Nephron progenitor cell (in vitro differentiated cells): ENCODE results near the gene GPR3.
A peak's percentile ranks its signal among the peaks of the same experiment; 100 is the strongest.

Experiments used
- DNase-seq: peaks from one replicate; pipeline ENCODE4 v3.0.0; 2021
- H3K27ac Mint-ChIP-seq: 2 replicates; pipeline ENCODE4 v1.8.0; 2021; ENCODE audit warnings: mild to moderate bottlenecking, moderate library complexity, mixed read lengths
- H3K27me3 Mint-ChIP-seq: 2 replicates; pipeline ENCODE4 v1.8.0; 2021; ENCODE audit warnings: mild to moderate bottlenecking, low read depth, mixed read lengths; ENCODE audit not compliant: poor library complexity
- H3K36me3 Mint-ChIP-seq: 2 replicates; pipeline ENCODE4 v1.8.0; 2021; ENCODE audit warnings: low read depth, mixed read lengths
- H3K4me1 Mint-ChIP-seq: 2 replicates; pipeline ENCODE4 v1.8.0; 2021; ENCODE audit warnings: mixed read lengths
- H3K4me3 Mint-ChIP-seq: 2 replicates; pipeline ENCODE4 v1.8.0; 2021; ENCODE audit warnings: mild to moderate bottlenecking, moderate library complexity, mixed read lengths
- H3K9me3 Mint-ChIP-seq: 2 replicates; pipeline ENCODE4 v1.8.0; 2021; ENCODE audit warnings: mild to moderate bottlenecking, moderate library complexity, mixed read lengths
- TF ChIP-seq, protein P1 (sequence below): fragments of 200-600 bp; sonication (generic); IDR thresholded peaks from 2 replicates; pipeline ENCODE4 v1.5.0; 2021; ENCODE audit warnings: antibody characterized with exemption

The GPR3 gene

DNA sequence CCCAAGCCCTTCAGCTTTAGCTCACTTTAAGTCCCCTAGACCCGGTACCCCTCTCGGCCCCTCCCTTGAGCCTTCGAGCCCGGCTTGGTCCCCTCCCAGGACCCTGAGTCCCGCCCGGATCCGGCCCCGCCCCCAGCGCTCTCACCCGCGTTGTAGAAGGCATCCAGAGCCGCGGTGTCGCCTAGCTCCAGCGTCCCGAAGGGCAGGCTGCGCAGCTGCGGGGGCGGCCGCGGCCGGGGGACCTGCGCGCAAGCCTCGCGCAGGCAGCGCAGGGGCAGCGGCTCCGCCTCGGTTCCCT, 26.4 kb upstream of the GPR3 start:
- Mint-ChIP-seq H3K4me3 (peak overlapping the region; percentile 86), H3K4me1 (peaks cover 56% of the 10 kb centered on the region), H3K9me3 (no peaks in the 10 kb centered on the region), H3K36me3 (no peaks in the 10 kb centered on the region), H3K27me3 (peaks cover 10% of the 10 kb centered on the region), H3K27ac (peak overlapping the region; percentile 66)
- DNase-seq, result peak; percentile 93
- TF ChIP-seq, protein P1, sequence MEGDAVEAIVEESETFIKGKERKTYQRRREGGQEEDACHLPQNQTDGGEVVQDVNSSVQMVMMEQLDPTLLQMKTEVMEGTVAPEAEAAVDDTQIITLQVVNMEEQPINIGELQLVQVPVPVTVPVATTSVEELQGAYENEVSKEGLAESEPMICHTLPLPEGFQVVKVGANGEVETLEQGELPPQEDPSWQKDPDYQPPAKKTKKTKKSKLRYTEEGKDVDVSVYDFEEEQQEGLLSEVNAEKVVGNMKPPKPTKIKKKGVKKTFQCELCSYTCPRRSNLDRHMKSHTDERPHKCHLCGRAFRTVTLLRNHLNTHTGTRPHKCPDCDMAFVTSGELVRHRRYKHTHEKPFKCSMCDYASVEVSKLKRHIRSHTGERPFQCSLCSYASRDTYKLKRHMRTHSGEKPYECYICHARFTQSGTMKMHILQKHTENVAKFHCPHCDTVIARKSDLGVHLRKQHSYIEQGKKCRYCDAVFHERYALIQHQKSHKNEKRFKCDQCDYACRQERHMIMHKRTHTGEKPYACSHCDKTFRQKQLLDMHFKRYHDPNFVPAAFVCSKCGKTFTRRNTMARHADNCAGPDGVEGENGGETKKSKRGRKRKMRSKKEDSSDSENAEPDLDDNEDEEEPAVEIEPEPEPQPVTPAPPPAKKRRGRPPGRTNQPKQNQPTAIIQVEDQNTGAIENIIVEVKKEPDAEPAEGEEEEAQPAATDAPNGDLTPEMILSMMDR, result no peak

GRCh38 chr1:27366411-27367159, 25.8 kb upstream of the GPR3 start, which contains the start of gene MAP3K6:
TSS of gene MAP3K6 (minus strand) at chr1:27366961. CDS start at chr1:27366597, 364 bp downstream.
- Mint-ChIP-seq H3K4me1 (peaks cover 54% of the 10 kb centered on the region), H3K27me3 (peaks cover 6% of the 10 kb centered on the region), H3K9me3 (no peaks in the 10 kb centered on the region), H3K36me3 (no peaks in the 10 kb centered on the region), H3K27ac (peak within 1 kb of the TSS; percentile 66), H3K4me3 (peak within 1 kb of the TSS; percentile 86)
- peak; percentile 71 for DNase-seq
- TF ChIP-seq, protein P1, result no peak

- H3K36me3 Mint-ChIP-seq, result no peaks in the 10 kb centered on the region
- DNase-seq, result no peak
- peaks cover 9% of the 10 kb centered on the region for H3K27me3 Mint-ChIP-seq
- peaks cover 54% of the 10 kb centered on the region for H3K4me1 Mint-ChIP-seq
- H3K4me3 Mint-ChIP-seq, result peak overlapping the region; percentile 83
- no peak overlapping the region for H3K27ac Mint-ChIP-seq
- H3K9me3 Mint-ChIP-seq, result no peaks in the 10 kb centered on the region
- TF ChIP-seq, protein P1, result no peak
Measured at GRCh38 chr1:27367160-27367650, 25.2 kb upstream of the GPR3 start.

GRCh38 chr1:27368869-27369582, 23.4 kb upstream of the GPR3 start:
- TF ChIP-seq, protein P1, result no peak

GRCh38 chr1:27372022-27372807, 20.2 kb upstream of the GPR3 start:
- no peaks in the 10 kb centered on the region for H3K36me3 Mint-ChIP-seq
- peaks cover 13% of the 10 kb centered on the region for H3K27me3 Mint-ChIP-seq
- H3K27ac Mint-ChIP-seq, result no peak overlapping the region
- H3K4me1 Mint-ChIP-seq, result peaks cover 21% of the 10 kb centered on the region
- no peaks in the 10 kb centered on the region for H3K9me3 Mint-ChIP-seq
- no peak overlapping the region for H3K4me3 Mint-ChIP-seq
- TF ChIP-seq, protein P1, result no peak
- DNase-seq, result no peak

More at GRCh38 chr1:27368869-27369582, 23.4 kb upstream of the GPR3 start:
- no peaks in the 10 kb centered on the region for H3K9me3 Mint-ChIP-seq
- peaks cover 43% of the 10 kb centered on the region for H3K4me1 Mint-ChIP-seq
- peak overlapping the region; percentile 55 for H3K4me3 Mint-ChIP-seq
- DNase-seq, result no peak
- H3K36me3 Mint-ChIP-seq, result no peaks in the 10 kb centered on the region
- H3K27me3 Mint-ChIP-seq, result peaks cover 10% of the 10 kb centered on the region
- no peak overlapping the region for H3K27ac Mint-ChIP-seq
